HG02623 (cell line): Measurements from ENCODE around the gene SPAG9.

Experiments
- ATAC-seq: cut with Tn5 transposase; IDR thresholded peaks from one replicate; pipeline ENCODE4 v1.9.1; 2021; ENCODE audit warnings: moderate library complexity; ENCODE audit not compliant: unreplicated experiment

The SPAG9 gene

GRCh38 chr17:50993544-50993943, 127.1 kb downstream of the SPAG9 start:
- no peak for ATAC-seq

- ATAC-seq: no peak
Observed at GRCh38 chr17:50989149-50989548, 131.5 kb downstream of the SPAG9 start.

- ATAC-seq: no peak
Observed at GRCh38 chr17:50988427-50988826, 132.2 kb downstream of the SPAG9 start.

- no peak for ATAC-seq
Observed at GRCh38 chr17:50986989-50987660, 133.5 kb downstream of the SPAG9 start.

- no peak for ATAC-seq
Observed at GRCh38 chr17:50981279-50981678, 139.4 kb downstream of the SPAG9 start.

GRCh38 chr17:50979524-50979927, 141.1 kb downstream of the SPAG9 start:
- no peak for ATAC-seq

GRCh38 chr17:50977487-50978159, 143.0 kb downstream of the SPAG9 start:
- no peak for ATAC-seq

GRCh38 chr17:50976951-50977472, 143.7 kb downstream of the SPAG9 start:
- no peak for ATAC-seq

GRCh38 chr17:50973557-50974494, 146.8 kb downstream of the SPAG9 start:
- ATAC-seq: no peak

- no peak for ATAC-seq
Observed at GRCh38 chr17:50972577-50972976, 148.1 kb downstream of the SPAG9 start.

- no peak for ATAC-seq
Observed at GRCh38 chr17:50967795-50968194, 152.9 kb downstream of the SPAG9 start.

GRCh38 chr17:50966163-50966666, 154.5 kb downstream of the SPAG9 start:
- no peak for ATAC-seq

- no peak for ATAC-seq
Observed at GRCh38 chr17:50963139-50963538, 157.5 kb downstream of the SPAG9 start.

GRCh38 chr17:50961282-50962220, 159.1 kb downstream of the SPAG9 start:
- no peak for ATAC-seq

- ATAC-seq: no peak
Observed at GRCh38 chr17:50959341-50959740, 161.3 kb downstream of the SPAG9 start.

- no peak for ATAC-seq
Observed at GRCh38 chr17:50957600-50958575, 162.8 kb downstream of the SPAG9 start.

- no peak for ATAC-seq
Observed at GRCh38 chr17:50956750-50957523, 163.7 kb downstream of the SPAG9 start.

- no peak for ATAC-seq
Observed at GRCh38 chr17:50956409-50956749, 164.3 kb downstream of the SPAG9 start.
